PC-9 (cell line): Measurements from ENCODE around the gene MAPK12. TPM values are rescaled to one million over a fixed set of nuclear protein-coding genes. Genes with fewer than 3 reads are reported as not detected.

ENCODE experiments used
- BruUV-seq: library from RNA; stranded (reverse); fragments of 400-500 nt; replicated peaks from 2 replicates; lab custom pipeline; 2021; lab: Mats Ljungman, UMichigan
- CTCF ChIA-PET: fragments of 300-600 bp; sonication (Branson Sonifier 250); formaldehyde crosslinking; loops from one replicate; lab custom pipeline; 2022; ENCODE audit warnings: antibody characterized with exemption; lab: Charles Lee
- POLR2A ChIA-PET: fragments of 300-600 bp; sonication (Branson Sonifier 250); formaldehyde crosslinking; loops from one replicate; lab custom pipeline; 2022; ENCODE audit warnings: antibody characterized with exemption; ENCODE audit not compliant: unreplicated experiment; lab: Charles Lee
- DNase-seq, 2 experiments: peaks; one replicate each; pipeline versions ENCODE4 v3.0.0 to v3.0.0-alpha.2; 2015 to 2022; ENCODE audit warnings: mixed read lengths in 1 of 2
- H2AFZ ChIP-seq: fragments of 200-600 bp; sonication (generic); 2 replicates; pipeline ENCODE4 v1.8.1; 2017; ENCODE audit warnings: antibody characterized with exemption
- H3F3A ChIP-seq: fragments of 200-600 bp; sonication (generic); 2 replicates; pipeline ENCODE4 v1.8.1; 2017; ENCODE audit warnings: antibody characterized with exemption, mild to moderate bottlenecking, low read depth; ENCODE audit not compliant: insufficient read depth
- H3K27ac ChIP-seq: fragments of 200-600 bp; sonication (generic); 2 replicates; pipeline ENCODE4 v1.6.1; 2016; ENCODE audit warnings: mixed run types
- H3K27me3 ChIP-seq: fragments of 200-600 bp; sonication (generic); 2 replicates; pipeline ENCODE4 v1.6.1; 2016; ENCODE audit warnings: low read depth, mixed run types; ENCODE audit not compliant: insufficient read depth
- H3K36me3 ChIP-seq: fragments of 200-600 bp; sonication (generic); 2 replicates; pipeline ENCODE4 v1.6.1; 2016; ENCODE audit warnings: low read depth, mixed run types
- H3K4me1 ChIP-seq: fragments of 200-600 bp; sonication (generic); replicated peaks from 2 replicates; pipeline ENCODE4 v1.6.1; 2016; ENCODE audit warnings: mixed run types; ENCODE audit not compliant: insufficient read depth
- H3K4me2 ChIP-seq: fragments of 200-600 bp; sonication (generic); 2 replicates; pipeline ENCODE4 v1.6.1; 2017; ENCODE audit warnings: mixed run types
- H3K4me3 ChIP-seq: fragments of 200-600 bp; sonication (generic); 2 replicates; pipeline ENCODE4 v1.6.1; 2016; ENCODE audit warnings: mixed run types
- H3K79me2 ChIP-seq: fragments of 200-600 bp; sonication (generic); 2 replicates; pipeline ENCODE4 v1.6.1; 2017; ENCODE audit warnings: low read depth, mixed run types
- H3K9me2 ChIP-seq: fragments of 200-600 bp; sonication (generic); 2 replicates; pipeline ENCODE4 v1.8.1; 2017; ENCODE audit warnings: mild to moderate bottlenecking; ENCODE audit not compliant: insufficient read depth
- H3K9me3 ChIP-seq: fragments of 200-600 bp; sonication (generic); 2 replicates; pipeline ENCODE4 v1.8.1; 2016; ENCODE audit warnings: low read depth; ENCODE audit not compliant: insufficient read depth
- H4K20me1 ChIP-seq: fragments of 200-600 bp; sonication (generic); 2 replicates; pipeline ENCODE4 v1.8.1; 2017; ENCODE audit not compliant: insufficient read depth
- CTCF ChIP-seq: fragments of 200-600 bp; sonication (generic); conservative IDR thresholded peaks from 2 replicates; pipeline ENCODE4 v1.6.1; 2017; ENCODE audit warnings: mixed run types, antibody characterized with exemption, mild to moderate bottlenecking, moderate library complexity
- EZH2 ChIP-seq: fragments of 200-600 bp; sonication (generic); IDR thresholded peaks from 2 replicates; pipeline ENCODE4 v1.8.0; 2017; ENCODE audit warnings: antibody characterized with exemption, low read depth
- intact Hi-C: fragments of 100-400 bp; cut with micrococcal nuclease; formaldehyde crosslinking; loops from one replicate; pipeline ENCODE4 v1.10.0; 2022; ENCODE audit not compliant: unreplicated experiment
- total RNA-seq: library from RNA; stranded (reverse); gene quantifications from 2 replicates; pipeline ENCODE4 v1.2.3, GENCODE V29; 2021

MAPK12 gene
- total RNA-seq, 1 experiment from 2014 or later = 48.5 TPM

DNA sequence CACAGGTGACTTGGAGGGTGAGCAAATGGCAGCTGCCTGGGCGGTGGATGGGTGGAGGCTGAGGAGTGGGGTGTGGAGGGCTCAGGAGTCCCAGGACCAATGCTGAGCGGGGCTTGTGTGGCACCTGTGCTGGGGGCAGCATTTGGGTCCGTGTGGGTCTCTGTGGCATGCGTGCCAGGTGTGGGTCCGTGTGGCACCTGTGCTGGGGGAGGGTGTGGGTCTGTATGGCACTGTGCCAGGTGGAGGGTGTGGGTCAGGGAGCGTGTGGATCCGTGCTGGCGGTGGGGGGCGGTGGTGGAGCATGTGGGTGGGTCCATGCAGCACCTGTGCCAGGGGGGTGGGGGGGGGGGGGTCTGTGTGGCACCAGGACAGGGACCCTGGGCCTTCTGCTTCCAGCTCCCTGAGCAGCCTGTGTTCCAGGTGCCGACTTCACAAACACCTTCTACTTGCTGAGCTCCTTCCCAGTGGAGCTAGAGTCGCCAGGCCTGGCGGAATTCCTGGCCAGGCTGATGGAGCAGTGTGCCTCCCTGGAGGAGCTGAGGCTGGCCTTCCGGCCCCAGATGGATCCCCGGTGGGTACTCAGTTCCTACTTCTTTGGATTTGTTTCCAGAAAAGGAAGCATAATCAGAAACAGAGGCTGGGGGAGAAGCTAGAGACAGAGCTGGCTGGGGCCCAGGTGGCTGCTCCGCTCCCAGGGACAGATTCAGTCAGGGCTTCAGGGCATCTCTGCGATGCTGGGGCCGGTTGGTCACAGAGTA, 46.0 kb downstream of the MAPK12 start:
- Histone ChIP-seq H3F3A (peaks cover 55% of the 10 kb centered on the region; the same call in 1 of the 2 replicates), H3K36me3 (peaks cover 57% of the 10 kb centered on the region), H3K79me2 (peaks cover 4% of the 10 kb centered on the region; the same call in 1 of the 2 replicates), H2AFZ (no peak overlapping the region), H3K9me2 (no peaks in the 10 kb centered on the region), H3K4me3 (no peak overlapping the region), H4K20me1 (peaks cover 78% of the 10 kb centered on the region), H3K4me2 (no peak overlapping the region), H3K27me3 (no peaks in the 10 kb centered on the region), H3K4me1 (no peaks in the 10 kb centered on the region), H3K27ac (no peak overlapping the region), H3K9me3 (no peaks in the 10 kb centered on the region)
- ChIA-PET CTCF (interaction anchor here (0.6 to 0.7 kb wide), 2 partner anchors 32 to 67 kb away, joined by 4 read pairs; no protein-coding TSS in a partner anchor), POLR2A (no interaction called here)
- no peak for DNase-seq
- no peak for TF ChIP-seq EZH2
- TF ChIP-seq CTCF = no peak
- no TSS peak for BruUV-seq
- intact Hi-C loops = no loop called here

GRCh38 chr22:50213263-50213662, 48.2 kb downstream of the MAPK12 start:
- intact Hi-C loops = no loop called here
- no TSS peak for BruUV-seq
- Histone ChIP-seq H3K9me3 (no peaks in the 10 kb centered on the region), H3K4me3 (no peak overlapping the region), H3F3A (peaks cover 48% of the 10 kb centered on the region; the same call in 1 of the 2 replicates), H3K27ac (no peak overlapping the region), H3K79me2 (peaks cover 4% of the 10 kb centered on the region; the same call in 1 of the 2 replicates), H2AFZ (no peak overlapping the region), H4K20me1 (peaks cover 80% of the 10 kb centered on the region), H3K27me3 (no peaks in the 10 kb centered on the region), H3K4me2 (no peak overlapping the region), H3K9me2 (no peaks in the 10 kb centered on the region), H3K36me3 (peaks cover 55% of the 10 kb centered on the region), H3K4me1 (no peaks in the 10 kb centered on the region)
- TF ChIP-seq CTCF = no peak
- no peak for TF ChIP-seq EZH2
- CTCF ChIA-PET = no interaction called here
- no peak for DNase-seq
- POLR2A ChIA-PET = no interaction called here

GRCh38 chr22:50211147-50211546, 50.3 kb downstream of the MAPK12 start:
- peaks cover 4% of the 10 kb centered on the region; the same call in 1 of the 2 replicates for H3K79me2 ChIP-seq
- TF ChIP-seq EZH2 = no peak
- no peak for TF ChIP-seq CTCF
- H3K27ac ChIP-seq = no peak overlapping the region
- H3K27me3 ChIP-seq = no peaks in the 10 kb centered on the region
- no TSS peak for BruUV-seq
- DNase-seq = no peak
- H3F3A ChIP-seq = peaks cover 55% of the 10 kb centered on the region; the same call in 1 of the 2 replicates
- POLR2A ChIA-PET = no interaction called here
- peaks cover 82% of the 10 kb centered on the region for H4K20me1 ChIP-seq
- H3K4me1 ChIP-seq = no peaks in the 10 kb centered on the region
- H3K9me2 ChIP-seq = no peaks in the 10 kb centered on the region
- peaks cover 39% of the 10 kb centered on the region for H3K36me3 ChIP-seq
- H3K4me2 ChIP-seq = no peak overlapping the region
- H3K9me3 ChIP-seq = no peaks in the 10 kb centered on the region
- no peak overlapping the region for H3K4me3 ChIP-seq
- CTCF ChIA-PET = interaction anchor here (0.9 kb wide), 1 partner anchor 62 kb away, joined by 3 read pairs; no protein-coding TSS in a partner anchor
- H2AFZ ChIP-seq = no peak overlapping the region
- intact Hi-C loops = no loop called here
